Central memory CD4-positive, alpha-beta T cell (primary cell): ENCODE measurements around the gene ARHGEF4.
"Not testable (repeated sequence)": the region's sequence is repeated elsewhere in the genome, so short reads cannot be mapped to it uniquely, and the experiment has no call there.

Experiments
- DNase-seq: peaks from one replicate; pipeline ENCODE4 v3.0.0; 2022

Gene ARHGEF4

DNA sequence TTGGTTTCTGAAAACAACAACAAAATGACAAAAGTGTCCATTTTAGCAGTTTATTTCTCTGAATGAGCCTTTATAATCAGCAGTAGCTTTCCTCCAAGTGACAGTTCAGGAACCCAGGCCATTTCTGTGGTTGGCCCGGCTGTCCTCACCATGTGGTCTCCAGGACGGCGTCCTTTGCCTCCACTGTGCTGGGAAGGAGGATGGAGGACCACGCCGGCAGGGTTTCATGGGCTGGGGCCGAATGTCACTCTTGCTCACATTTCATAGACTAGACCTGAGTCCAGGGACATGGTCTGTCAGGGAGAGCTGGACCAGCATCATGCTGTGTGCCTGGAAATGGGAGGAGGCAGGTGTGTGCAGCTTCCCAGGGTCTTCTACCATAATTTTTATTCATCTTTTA, 50.9 kb downstream of the ARHGEF4 start:
- no peak for DNase-seq

DNA sequence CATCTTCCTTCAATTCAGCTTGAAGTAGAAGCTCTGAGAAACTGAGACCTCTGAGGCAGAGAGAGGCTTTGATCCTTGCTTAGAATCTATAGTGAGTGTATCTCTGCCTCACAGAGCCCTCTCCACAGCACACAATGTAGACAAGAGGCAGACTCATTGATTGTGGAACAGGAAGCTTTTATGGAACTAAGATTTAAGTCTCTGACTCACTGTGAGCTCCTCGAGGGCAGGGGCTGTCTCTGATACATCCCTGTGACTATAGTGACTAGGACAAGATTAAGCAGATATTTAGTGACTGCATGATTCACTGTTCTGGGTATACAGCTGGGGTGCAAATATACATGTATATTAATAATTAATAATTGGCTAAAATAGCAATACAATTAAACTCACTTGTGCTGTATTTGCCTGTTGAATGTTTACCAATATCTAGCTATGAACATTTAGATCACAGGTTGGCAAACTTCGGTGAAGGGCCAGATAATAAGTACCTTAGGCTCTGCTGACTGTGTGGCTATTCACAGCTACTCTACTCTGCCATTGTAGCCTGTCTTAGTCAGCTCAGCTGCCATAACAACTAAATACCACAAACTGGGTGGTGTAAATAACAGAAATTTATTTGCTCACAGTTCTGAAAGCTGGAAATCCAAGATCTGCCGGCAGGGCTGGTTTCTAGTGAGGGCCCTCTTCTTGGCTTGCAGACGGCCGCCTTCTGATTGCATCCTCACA, 54.4 kb downstream of the ARHGEF4 start:
- no peak for DNase-seq

DNA sequence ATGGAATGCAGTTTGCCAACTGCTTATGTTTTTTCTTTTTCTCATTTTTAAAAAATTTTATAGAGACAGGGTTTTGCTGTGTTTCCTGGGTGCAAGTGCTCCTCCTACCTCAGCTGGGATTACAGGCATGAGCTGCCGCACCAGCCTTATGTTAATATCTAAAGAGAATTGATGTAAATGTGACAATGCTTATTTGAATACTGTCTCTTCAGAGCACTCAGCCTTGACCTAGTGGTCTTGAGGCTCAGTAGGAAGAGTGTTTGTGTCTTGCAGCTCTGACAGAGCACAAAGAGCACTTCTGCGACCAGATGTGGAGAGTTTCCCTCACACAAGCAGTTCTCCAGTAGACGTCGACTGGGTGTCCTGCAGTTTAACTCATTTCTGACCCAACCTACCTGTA, 55.3 kb downstream of the ARHGEF4 start:
- DNase-seq, result no peak

DNA sequence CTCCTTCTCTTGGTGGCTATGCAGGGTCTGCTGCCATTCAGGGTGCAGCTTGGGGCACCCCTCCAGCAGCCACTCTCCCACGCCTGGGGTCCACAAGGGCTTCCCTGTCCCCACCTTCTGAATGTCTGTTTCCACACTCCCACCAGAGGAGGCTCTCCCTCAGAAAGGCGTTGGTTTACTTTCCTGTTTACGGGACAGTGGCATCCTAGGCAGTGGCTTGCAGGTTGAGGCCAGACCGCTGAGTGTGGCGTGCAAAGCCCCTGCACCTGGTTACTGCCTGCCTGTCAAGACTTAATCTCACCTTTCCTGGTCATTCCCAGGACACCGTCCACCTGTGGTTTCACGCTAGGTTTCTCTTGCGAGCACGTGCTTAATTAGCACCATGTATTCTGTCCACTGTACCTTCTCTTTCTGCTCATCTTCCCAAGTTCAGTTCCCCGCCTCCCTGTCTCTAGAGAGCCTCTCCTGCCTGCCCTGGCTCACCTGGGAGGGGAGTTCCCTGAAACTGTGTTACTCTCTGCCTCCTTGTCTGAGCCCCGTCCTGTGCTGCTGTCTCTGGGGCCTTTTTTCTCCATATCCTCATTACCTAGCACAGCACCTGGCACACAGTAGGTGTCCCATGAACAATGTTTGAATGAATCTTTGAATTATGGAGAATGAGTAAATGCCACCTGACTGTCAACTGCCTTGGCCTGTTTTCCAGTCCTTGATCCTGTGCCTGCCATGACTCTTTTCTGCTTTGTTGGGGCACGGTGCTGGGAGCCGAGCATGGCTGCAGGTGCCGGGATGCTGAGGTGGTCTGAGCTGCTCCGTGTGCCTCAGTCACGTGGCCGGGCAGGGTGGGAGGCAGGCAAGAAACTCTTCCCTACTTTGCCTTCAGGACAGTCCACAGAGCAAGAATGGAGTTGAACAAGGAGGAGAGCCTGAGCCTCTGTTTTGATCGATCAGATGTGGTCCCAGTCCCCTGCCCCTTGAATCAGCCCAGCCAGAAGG, 56.4 kb downstream of the ARHGEF4 start:
- DNase-seq, result no peak

DNA sequence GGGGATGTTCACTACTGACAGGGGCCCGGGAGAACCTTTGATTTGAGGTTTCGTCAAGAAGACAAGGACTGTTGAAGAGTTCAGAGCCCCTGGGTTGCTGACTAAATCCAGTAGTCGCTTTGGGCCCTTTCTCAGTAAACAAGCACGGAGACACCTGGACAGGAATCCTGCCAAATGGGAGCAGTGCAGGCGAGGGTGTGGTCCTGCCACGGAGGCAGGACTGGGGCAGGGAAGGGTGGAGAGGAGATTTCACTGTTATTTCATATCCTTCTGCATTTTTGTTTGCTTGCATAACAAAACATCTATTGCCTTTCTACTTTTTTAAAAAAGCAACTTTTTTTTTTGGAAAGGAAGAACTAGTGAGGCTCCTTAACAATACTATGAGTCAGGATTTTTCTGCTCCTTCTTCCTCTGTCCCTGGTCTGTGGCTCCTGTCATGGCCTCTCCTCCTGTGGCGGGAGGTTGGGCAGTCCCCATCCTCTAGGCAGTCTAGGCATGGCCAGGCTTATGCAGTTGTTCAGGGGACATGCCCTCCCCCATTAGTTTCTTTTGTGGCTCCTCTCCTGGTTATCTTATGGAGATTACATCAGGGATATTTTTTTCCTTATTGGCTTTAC, 57.7 kb downstream of the ARHGEF4 start:
- DNase-seq, result no peak

DNA sequence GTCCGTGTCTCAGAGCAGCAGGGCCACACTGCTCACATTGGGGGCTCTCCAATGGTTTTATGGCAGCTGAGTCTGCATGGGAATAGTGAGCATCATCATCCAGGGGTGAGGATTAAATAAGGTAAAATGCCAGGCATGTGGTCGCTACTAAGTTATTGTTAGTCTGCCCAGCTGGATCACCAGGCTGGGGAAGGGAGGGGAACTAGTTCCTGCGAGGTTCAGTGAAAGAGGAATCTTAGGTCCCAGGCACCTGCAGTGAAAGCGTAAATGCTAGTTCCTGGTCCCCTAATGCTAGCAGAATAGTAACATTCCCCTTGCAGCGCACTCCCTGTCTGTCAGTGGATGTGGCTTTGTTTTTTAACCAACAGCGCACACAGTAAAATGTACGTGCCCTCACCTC, 60.1 kb downstream of the ARHGEF4 start:
- DNase-seq, result no peak

DNA sequence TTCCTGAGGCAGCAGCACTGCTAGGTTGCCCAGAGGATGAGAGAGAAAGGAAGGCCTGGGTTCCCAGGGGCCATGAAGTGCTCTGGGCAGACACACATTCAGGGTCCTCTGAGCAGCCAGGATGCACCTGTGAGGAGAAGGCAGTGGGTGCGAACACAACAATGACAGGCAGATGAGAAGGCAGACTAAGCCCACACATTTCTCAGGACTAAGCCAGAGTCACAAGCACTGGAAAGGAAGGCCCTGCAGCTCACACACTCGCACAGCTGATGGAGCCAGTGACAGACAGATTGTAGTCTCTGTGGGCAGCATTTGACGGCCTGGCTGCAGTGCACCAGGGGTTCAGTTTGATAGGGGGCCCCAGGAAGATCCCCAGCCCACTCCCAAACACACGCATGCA, 61.8 kb downstream of the ARHGEF4 start:
- no peak for DNase-seq

DNA sequence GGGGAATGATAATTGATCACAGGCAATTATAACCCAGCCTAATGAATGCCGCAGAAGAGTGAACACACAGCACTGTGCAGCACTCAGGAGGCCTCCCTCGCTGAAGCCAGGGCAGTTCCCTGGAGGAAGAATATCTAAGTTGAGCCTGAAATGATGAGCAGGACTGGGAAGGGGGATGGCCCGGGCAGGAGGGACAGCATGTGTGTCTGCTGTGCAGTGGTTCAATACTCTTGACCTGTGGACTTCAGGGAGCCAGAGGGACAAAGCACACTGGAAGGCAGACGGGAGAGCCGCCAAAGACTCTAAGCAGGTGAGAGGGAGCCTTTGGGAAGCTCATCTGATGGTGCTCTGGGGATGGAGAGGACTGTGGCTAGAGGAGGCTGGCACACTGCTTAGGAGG, 62.6 kb downstream of the ARHGEF4 start:
- DNase-seq, result no peak

DNA sequence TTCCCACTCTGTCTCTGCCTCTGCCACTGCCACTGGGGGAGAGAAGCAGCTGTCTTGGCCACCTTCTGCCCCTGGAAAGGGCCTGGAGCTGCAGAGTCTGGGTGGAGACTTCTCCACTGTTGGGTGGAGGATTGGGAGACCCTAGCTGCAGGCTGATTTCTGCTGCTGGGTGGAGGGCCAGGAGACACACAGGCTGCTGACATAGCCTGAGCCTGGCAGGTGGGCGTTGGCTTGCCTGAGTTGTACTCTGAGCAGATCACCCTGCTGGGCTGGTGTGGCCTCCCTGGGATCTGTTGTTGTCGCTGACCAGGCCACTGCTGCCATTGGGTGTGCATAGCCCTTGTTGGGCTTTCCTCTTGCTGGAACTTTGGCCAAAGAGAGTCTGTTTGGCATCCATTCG, 64.3 kb downstream of the ARHGEF4 start:
- no peak for DNase-seq

DNA sequence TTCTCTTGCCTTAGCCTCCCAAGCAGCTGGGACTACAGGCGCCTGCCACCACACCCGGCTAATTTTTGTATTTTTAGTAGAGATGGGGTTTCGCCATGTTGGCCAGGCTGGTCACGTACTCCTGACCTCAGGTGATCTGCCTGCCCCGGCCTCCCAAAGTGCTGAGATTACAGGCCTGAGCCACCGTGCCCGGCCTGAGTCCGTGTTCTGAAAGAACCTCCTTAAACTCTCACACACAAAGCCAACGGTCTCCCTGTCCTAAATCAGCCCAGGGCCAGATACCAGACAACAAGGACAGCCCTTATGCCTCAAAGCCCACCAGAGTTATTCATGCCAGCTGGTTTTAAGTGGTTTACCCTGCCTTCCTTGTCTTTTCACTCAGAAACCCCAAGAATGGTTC, 64.9 kb downstream of the ARHGEF4 start:
- DNase-seq, result not testable (repeated sequence)

DNA sequence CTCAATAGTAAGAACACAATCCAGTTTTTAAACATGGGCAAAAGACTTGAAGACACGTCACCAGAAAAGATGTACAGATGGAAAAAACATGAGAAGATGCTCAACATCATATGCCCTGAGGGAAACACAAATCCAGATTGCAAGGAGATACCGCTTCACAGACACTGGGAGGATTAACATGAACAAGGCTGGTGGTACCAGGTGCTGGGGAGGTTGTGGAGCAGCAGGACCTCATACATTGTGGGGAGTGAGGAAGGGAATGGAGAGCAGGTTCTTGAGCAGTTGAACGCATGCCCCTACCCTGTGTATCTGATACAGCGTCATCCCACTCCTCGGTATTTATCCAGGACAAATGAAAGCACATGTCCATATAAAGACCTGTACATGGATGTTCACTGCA, 72.1 kb downstream of the ARHGEF4 start:
- no peak for DNase-seq

DNA sequence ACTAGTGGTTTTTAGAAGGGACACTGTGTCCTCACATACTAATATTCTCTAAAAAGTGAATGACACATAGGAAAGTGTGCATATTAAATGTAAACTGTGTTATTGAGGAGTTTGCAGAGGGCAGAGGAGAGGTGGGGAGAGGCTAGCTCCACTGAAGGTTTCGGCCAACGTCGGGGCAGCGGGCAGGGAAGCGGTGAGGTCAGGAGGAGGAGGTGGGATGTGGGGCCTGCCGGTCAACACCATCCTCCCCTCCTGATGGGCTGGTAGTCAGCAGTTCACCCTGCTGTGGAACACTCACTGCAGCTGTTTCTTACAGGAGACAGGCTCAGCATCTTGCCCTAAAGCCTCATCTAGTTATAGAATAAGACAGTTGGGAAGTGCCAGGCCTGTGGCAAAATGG, 74.2 kb downstream of the ARHGEF4 start:
- no peak for DNase-seq

DNA sequence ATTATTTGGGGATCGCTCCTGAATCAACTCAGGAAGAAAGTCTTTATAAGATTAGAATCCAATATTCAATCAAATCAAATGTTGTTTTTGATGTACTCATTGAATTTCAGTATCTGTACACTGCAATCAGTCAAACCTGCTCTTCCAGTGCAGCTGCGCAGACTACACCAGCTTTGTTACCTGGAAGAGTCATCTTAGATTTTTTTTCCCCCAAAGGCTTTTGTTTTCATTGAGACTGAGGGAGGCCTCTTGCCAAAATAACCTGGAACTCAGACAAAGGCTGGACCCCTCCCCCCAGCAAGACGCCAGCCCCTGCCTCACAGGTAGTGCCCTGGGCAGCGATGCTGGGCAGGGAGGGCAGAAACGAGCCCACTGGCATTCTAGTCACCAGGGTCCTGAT, 74.8 kb downstream of the ARHGEF4 start:
- DNase-seq, result no peak

DNA sequence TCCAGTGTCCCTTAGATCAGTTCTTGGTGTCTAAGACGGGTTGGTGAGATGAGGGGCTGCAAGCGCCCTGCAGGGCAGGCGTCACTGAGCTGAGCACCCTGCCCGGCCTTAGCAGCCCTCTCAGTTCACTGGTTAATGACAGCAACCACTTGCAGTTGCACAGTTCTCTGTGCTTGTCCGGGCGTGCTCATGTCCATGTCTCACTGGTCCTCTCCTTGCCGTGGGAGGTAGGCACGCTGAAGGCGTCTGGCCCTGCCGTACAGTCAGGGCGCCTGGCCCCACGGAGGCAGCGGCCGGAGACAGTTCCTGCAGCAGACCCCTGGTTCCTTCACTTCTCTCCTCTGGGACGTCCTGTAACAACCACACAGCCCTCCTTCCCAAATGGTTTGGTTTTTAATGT, 75.3 kb downstream of the ARHGEF4 start:
- no peak for DNase-seq

DNA sequence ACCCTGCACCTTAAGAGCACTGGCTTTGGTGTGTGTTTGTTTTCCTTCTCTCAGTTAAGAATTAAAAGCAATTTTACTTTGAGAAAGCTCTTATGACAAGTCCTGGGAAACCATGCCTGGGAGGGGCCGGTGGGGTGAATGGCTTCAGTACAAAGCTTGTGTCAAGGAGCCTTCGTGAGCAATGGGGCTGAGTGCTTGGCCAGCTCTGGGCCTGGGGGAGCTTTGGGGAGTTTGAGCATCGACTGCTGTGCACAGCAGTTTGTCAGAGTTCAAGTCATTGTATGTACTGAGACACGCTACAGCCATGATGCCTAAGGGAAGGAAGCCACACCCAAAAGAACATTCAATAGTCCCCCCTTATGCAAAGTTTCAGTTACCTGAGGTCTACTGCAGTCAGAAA, 75.8 kb downstream of the ARHGEF4 start:
- DNase-seq, result no peak

DNA sequence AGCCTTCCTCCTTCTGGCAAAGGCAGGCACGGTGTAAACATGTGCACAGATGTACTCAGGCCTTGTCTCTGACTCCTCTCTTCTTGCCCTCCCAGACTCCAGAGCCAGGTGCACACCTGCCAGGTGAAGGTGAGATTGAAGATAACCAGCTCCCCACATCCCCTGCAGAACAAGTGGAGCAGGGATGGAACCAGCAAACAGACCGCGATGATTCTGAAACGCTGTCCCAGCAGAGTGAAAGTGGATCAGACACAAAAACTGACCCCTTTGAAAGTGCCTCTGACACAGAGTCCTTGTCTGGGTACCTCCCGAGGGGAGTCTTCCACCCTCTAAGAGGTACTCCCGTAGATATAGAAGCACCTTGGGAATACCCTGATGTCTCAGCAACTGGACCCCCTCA, 77.2 kb downstream of the ARHGEF4 start:
- DNase-seq, result no peak

DNA sequence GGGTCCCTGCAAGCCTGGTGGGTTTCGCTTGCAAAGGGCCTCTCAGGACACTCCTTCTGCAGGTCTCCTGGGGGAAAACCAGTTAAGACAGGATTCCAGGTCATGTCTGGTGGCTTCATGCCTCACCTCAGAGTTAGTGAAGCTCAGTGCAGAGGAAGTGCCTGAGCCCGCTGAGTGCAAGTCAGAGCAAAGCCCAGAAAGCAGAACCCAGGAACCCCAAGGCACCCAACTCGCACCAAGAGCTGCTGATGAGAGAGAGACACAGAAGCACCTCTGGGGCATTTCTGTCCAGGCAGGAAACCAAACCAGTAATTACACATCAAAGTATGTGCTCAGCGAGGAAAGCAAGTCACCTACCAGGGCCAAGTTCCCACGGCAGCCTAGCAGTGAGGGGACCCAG, 78.4 kb downstream of the ARHGEF4 start:
- no peak for DNase-seq

DNA sequence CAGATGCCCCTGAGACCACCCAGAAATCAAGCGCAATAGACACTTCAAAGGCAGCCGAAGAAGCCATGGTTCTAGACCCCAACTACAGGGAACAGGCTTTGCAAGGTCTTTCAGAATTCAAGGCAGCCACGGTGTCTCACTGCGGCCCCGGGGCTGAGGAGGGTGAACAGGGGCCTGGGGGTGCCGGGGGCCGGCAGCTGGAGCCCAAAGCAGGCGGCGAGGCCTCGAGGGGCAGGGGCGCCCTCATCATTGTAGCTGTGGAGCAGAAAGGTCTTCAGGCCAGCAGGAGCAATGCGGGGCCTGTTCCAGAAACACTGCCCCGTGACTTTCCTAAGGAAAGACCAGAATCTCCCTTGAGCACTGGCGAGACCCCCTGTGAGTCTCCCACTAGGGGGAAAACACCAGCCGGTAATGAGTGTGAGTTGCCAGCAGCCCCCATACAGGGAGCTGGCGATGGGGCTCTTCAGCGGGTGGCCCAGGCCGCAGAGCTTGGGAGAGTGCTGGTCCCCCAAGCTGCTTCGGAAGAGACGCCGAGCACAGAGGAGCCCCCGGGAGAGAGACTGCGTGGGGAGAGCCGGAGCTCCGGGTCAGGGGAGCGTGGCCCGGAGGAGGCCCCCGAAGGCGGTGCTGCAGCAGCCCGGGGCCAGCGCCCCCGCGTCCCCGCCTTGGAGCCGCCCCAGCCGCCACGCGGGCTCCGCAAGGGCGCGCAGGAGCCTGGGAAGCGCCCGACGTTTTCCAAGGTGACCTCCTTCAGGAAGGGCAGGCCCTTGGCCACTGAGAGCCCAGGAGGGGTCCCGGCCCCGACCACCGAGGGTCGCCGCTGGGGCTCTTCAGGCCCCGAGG, 79.1 kb downstream of the ARHGEF4 start:
- no peak for DNase-seq

DNA sequence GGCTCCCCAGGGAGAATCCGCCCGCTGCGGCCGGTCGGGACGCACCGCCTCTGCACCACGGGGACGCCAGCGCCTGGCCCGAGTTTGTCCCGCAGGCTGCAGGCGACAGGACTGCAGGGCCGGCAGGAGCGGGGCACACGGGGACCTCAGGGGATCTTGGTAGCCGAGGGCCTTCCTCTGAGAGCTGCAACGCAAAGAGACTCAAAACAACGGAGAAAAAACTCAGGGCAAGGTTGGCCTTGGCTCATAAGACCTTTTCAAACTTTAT, 79.7 kb downstream of the ARHGEF4 start:
- DNase-seq, result no peak

DNA sequence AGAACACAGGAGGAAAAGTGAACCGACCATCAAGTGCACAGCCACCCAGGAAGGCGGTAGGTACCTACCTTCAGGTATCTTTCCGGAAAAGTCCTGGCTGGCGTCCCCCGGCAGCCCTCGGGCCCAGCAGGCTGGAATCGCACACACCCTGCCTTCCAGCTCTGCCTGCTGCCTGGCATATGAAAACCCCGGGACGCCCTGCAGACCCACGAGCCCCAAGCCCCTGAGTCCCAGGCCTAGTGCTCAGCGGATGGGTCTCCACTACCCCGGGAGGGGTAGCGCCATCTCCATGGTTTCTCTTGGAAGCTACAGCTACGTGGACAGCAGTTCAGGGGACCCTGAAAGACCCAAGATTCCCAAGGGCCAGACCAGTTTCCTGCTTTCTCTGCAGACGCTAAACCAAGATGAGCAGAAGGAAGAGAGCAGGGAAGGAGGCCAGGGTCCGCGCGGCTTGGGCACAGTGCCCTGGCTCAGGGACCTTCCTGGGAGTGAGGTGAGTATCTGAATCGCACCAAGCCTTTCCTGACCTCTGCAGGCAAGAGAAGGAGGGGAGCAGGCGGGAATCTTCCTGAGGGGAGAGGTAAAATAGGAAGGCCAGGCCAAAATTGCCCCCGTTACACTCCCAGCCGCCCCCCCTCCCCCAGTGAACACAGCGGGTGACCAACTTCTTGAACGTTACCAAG, 80.4 kb downstream of the ARHGEF4 start:
- DNase-seq, result no peak

DNA sequence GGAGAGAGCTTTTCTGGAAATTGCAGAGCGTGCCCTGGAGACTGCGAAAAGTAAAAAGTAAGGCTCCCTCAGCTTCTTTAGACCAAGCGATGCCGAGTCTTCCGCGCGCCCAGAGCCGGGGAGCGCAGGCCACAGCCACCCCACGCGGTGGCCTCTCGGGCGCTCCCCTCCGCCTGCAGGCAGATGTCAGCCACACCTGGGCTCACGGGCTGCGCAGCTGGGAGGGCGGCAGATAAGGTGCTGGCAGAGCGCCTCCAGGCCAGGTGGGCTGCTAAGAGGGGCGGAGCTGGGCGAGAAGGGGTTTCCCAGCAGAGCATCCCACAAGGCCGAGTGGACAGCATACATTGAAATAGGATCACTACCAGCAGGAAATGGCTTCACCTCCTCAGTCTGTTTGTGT, 81.7 kb downstream of the ARHGEF4 start:
- DNase-seq, result no peak

DNA sequence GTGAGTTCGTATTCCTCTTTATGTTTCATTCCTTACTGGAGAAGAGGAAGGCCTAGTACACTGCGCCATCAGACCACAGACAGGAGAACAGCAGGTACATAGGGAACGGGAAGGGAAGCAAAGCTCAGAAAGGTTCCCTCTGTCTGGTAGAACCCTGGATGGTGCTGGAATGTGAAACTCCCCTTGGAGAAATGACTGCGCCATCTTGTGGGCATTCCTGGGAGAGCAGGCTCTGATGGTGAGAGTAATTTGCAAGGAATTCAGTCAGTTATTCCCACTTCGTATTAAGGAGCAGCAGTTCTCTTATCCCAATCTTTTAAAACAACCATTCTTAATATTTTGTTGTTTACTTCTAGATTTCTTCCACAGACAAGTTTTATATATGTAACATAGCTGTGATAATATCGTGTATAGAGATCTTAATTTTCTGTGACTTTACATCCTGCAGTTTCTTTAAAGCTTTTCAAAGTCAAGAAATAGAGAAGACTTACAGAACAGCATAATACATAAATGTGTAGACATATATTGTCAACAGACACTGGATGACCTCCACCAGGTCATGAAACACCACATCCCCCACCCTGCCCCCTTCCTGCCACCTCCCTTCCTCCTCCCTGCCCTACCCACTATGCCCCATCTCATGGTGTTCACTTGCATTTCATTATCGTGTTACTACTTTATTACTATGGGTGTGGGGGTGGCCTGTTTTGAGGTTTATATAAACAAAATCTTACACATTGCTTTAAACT, 83.9 kb downstream of the ARHGEF4 start:
- DNase-seq, result peak; percentile 9
